Activated T-cell treated with anti-CD3 and anti-CD28 coated beads, Interleukin-2, amount 50 U/mL, for 48 hours (primary cell): ENCODE measurements around the gene OR52W1.
"Not testable (repeated sequence)": the region's sequence is repeated elsewhere in the genome, so short reads cannot be mapped to it uniquely, and the experiment has no call there.

Experiments
- DNase-seq, 2 experiments: peaks; one replicate each; pipeline ENCODE4 v3.0.0-alpha.2; 2020

The OR52W1 gene

GRCh38 chr11:6219359-6219758, 20.3 kb downstream of the OR52W1 start:
- DNase-seq = no peak

- DNase-seq = no peak
Observed at GRCh38 chr11:6223854-6224253, 24.8 kb downstream of the OR52W1 start.

- DNase-seq = no peak
Observed at GRCh38 chr11:6224421-6224820, 25.4 kb downstream of the OR52W1 start.

- no peak for DNase-seq
Observed at GRCh38 chr11:6225024-6225423, 26.0 kb downstream of the OR52W1 start.

GRCh38 chr11:6225896-6226295, 26.9 kb downstream of the OR52W1 start:
- DNase-seq = no peak

- no peak for DNase-seq
Observed at GRCh38 chr11:6228520-6228919, 29.5 kb downstream of the OR52W1 start.

GRCh38 chr11:6229911-6230310, 30.9 kb downstream of the OR52W1 start:
- no peak for DNase-seq

- no peak for DNase-seq
Observed at GRCh38 chr11:6232899-6233298, 33.9 kb downstream of the OR52W1 start.

GRCh38 chr11:6233984-6234386, 35.0 kb downstream of the OR52W1 start:
- no peak for DNase-seq

GRCh38 chr11:6234387-6235107, 35.5 kb downstream of the OR52W1 start, which contains the start of gene FHIP1B:
Gene FHIP1B, minus strand, starts transcription at chr11:6234636. Its CDS starts 10,120 bp downstream, at chr11:6224516.
- peak; percentile 99 for DNase-seq

- no peak for DNase-seq
Observed at GRCh38 chr11:6237266-6237665, 38.2 kb downstream of the OR52W1 start.

- no peak for DNase-seq
Observed at GRCh38 chr11:6237761-6238302, 38.8 kb downstream of the OR52W1 start.

- DNase-seq = no peak
Observed at GRCh38 chr11:6238902-6239301, 39.9 kb downstream of the OR52W1 start, which contains the start of gene CNGA4. Gene CNGA4, plus strand, starts transcription at chr11:6239089. Its CDS starts 118 bp downstream, at chr11:6239207.

- no peak for DNase-seq
Observed at GRCh38 chr11:6240139-6240538, 41.1 kb downstream of the OR52W1 start.

- no peak for DNase-seq
Observed at GRCh38 chr11:6240781-6241180, 41.8 kb downstream of the OR52W1 start.

- no peak for DNase-seq
Observed at GRCh38 chr11:6241316-6241715, 42.3 kb downstream of the OR52W1 start.

- DNase-seq = no peak
Observed at GRCh38 chr11:6245536-6245935, 46.5 kb downstream of the OR52W1 start.

- no peak for DNase-seq
Observed at GRCh38 chr11:6248248-6248647, 49.2 kb downstream of the OR52W1 start.

GRCh38 chr11:6248897-6249296, 49.9 kb downstream of the OR52W1 start:
- not testable (repeated sequence) for DNase-seq
